PFSK-1 (cell line): ENCODE results near the gene STKLD1.

ENCODE experiments used
- POLR2AphosphoS5 ChIP-seq: IDR thresholded peaks from 2 replicates; pipeline ENCODE4 v1.6.1; 2012; ENCODE audit warnings: low read depth, mild to moderate bottlenecking, control low read depth, low read length, moderate library complexity
- REST ChIP-seq, 2 experiments: IDR thresholded peaks; 2 replicates each; pipeline versions ENCODE4 v1.6.1 to v1.8.0; 2011 to 2012; ENCODE audit warnings: low read depth in 2 of 2, low read length in 2 of 2, control low read depth in 1 of 2, inconsistent platforms in 1 of 2, mild to moderate bottlenecking in 1 of 2, moderate library complexity in 1 of 2; ENCODE audit not compliant: insufficient read depth in 1 of 2
- SIN3A ChIP-seq: IDR thresholded peaks from 2 replicates; pipeline ENCODE4 v1.6.1; 2012; ENCODE audit warnings: mild to moderate bottlenecking, low read length, moderate library complexity, borderline replicate concordance; ENCODE audit not compliant: insufficient read depth
- TAF1 ChIP-seq: IDR thresholded peaks from 2 replicates; pipeline ENCODE4 v1.6.1; 2012; ENCODE audit warnings: low read length, control low read depth, borderline replicate concordance; ENCODE audit not compliant: insufficient read depth

DNA sequence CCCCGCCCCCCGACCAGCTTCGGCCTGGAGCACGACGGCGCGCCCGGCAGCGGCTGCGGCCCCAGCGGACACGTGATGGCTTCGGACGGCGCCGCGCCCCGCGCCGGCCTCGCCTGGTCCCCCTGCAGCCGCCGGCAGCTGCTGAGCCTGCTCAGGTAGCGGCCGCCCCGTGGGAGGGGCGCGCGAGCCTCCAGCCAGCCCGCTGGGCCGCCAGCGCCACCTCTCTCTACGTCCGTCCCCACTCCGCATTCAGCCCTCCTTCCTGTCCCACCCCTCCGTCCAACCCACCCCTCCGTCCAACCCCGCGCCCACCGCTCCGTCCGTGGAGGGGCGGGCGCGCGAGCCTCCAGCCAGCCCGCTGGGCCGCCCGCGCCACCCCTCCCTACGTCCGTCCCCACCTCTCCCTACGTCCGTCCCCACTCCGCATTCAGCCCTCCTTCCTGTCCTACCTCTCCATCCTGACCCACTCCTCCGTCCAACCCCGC lies 52.5 kb downstream of the STKLD1 start:
- TF ChIP-seq POLR2AphosphoS5 (no peak), TAF1 (no peak), REST (IDR thresholded peaks at IDR 0.05; ENCODE audit: insufficient read depth in 1 of 2, low read depth in 2 of 2, low read length in 2 of 2) (no peak), SIN3A (no peak)
